Kidney glomerular epithelial cell (primary cell): ENCODE results near the gene FKBP1A.

Experiments
- DNase-seq: peaks from one replicate; lab custom pipeline; 2025; lab: John Stamatoyannopoulos, UW

Gene FKBP1A

GRCh38 chr20:1319051-1319450, 73.8 kb downstream of the FKBP1A start:
- DNase-seq, result no peak
